Measurements from ENCODE around the gene WDR86. TPM values are rescaled to one million over a fixed set of nuclear protein-coding genes. Genes with fewer than 3 reads are reported as not detected.

Gene WDR86
- 0.08 TPM in 2 replicates for total RNA-seq

GRCh38 chr7:151409667-151410404 is at the start of gene WDR86:
WDR86 (minus strand) TSS chr7:151410038; CDS start chr7:151409589, 449 bp downstream.

GRCh38 chr7:151439855-151440798 is 30.3 kb upstream of the WDR86 start, which contains the start of gene CRYGN:
CRYGN (minus strand) TSS chr7:151440141; CDS start chr7:151439917, 224 bp downstream.

GRCh38 chr7:151341357-151342101 is 68.3 kb downstream of the WDR86 start, which contains the start of gene NUB1:
NUB1 (plus strand) TSS chr7:151341812; CDS start chr7:151345350, 3,538 bp downstream.

Other genes with a start within 250 kb of the WDR86 start
- gene GBX1, start 242.3 kb downstream of the WDR86 start, total RNA-seq, result not detected in 2 replicates
- not detected in 2 replicates for gene ASB10, start 222.8 kb downstream of the WDR86 start, total RNA-seq
- not detected in 2 replicates for gene H2BK1, start 199.6 kb downstream of the WDR86 start, total RNA-seq
- gene ABCF2, start 182.8 kb downstream of the WDR86 start, total RNA-seq, result 44.9 and 69.0 TPM in 2 replicates
- gene CHPF2, start 177.6 kb downstream of the WDR86 start, total RNA-seq, result 34.4 and 41.7 TPM in 2 replicates
- gene SMARCD3, start 161.3 kb downstream of the WDR86 start, total RNA-seq, result 7.8 and 8.8 TPM in 2 replicates
- 26.8 and 26.9 TPM in 2 replicates for gene NUB1, start 68.2 kb downstream of the WDR86 start, total RNA-seq
- gene CRYGN, start 30.1 kb upstream of the WDR86 start, total RNA-seq, result not detected in 2 replicates
- 71.8 and 90.1 TPM in 2 replicates for gene RHEB, start 109.9 kb upstream of the WDR86 start, total RNA-seq